Activated CD8-positive, alpha-beta T cell treated with anti-CD3 and anti-CD28 coated beads for 36 hours (primary cell): ENCODE results near the gene PDIA2. TPM values are rescaled to one million over a fixed set of nuclear protein-coding genes. Genes with fewer than 3 reads are reported as not detected.

Experiments used
- ATAC-seq: fragments of 200-7000 bp; cut with Tn5 transposase; one replicate; pipeline ENCODE4 v1.10.0; 2021; ENCODE audit warnings: mild to moderate bottlenecking, moderate library complexity
- CTCF ChIA-PET: fragments of 350-600 bp; sonication (Branson Sonifier 250); formaldehyde crosslinking; loops from one replicate; lab custom pipeline; 2021; ENCODE audit warnings: antibody characterized with exemption; lab: Charles Lee
- POLR2A ChIA-PET: fragments of 350-600 bp; sonication (Branson Sonifier 250); formaldehyde crosslinking; loops from one replicate; lab custom pipeline; 2021; ENCODE audit warnings: antibody characterized with exemption; lab: Charles Lee
- DNase-seq: peaks from one replicate; pipeline ENCODE4 v3.0.0-alpha.2; 2020
- H3K27ac Mint-ChIP-seq: one replicate; pipeline ENCODE4 v1.8.0; 2021; ENCODE audit warnings: mild to moderate bottlenecking, mixed read lengths
- H3K27me3 Mint-ChIP-seq: one replicate; pipeline ENCODE4 v1.8.0; 2021; ENCODE audit warnings: mixed read lengths
- H3K36me3 Mint-ChIP-seq: one replicate; pipeline ENCODE4 v1.8.0; 2021; ENCODE audit warnings: low read depth, mixed read lengths
- H3K4me1 Mint-ChIP-seq: one replicate; pipeline ENCODE4 v1.8.0; 2021; ENCODE audit warnings: low read depth, mixed read lengths
- H3K4me3 Mint-ChIP-seq: one replicate; pipeline ENCODE4 v1.8.0; 2021; ENCODE audit warnings: mild to moderate bottlenecking, moderate library complexity, mixed read lengths
- H3K9me3 Mint-ChIP-seq: one replicate; pipeline ENCODE4 v1.8.0; 2021; ENCODE audit warnings: mixed read lengths
- CTCF ChIP-seq: fragments of 200-600 bp; IDR thresholded peaks from one replicate; pipeline ENCODE4 v1.8.0; 2022; ENCODE audit warnings: antibody characterized with exemption, mild to moderate bottlenecking
- intact Hi-C: fragments of 100-400 bp; cut with micrococcal nuclease; formaldehyde crosslinking; loops from one replicate; pipeline ENCODE4 v1.10.0; 2022
- total RNA-seq, 2 experiments: library from RNA; stranded (reverse); gene quantifications; one replicate each; pipeline ENCODE4 v1.2.3, GENCODE V29; 2021

The PDIA2 gene
- total RNA-seq, 2 experiments from 2014 or later: not detected

GRCh38 chr16:270381-271255, 12.3 kb upstream of the PDIA2 start:
- no peak for ATAC-seq
- intact Hi-C loops: no loop called here
- ChIA-PET POLR2A (no interaction called here), CTCF (no interaction called here)
- no peak for TF ChIP-seq CTCF
- DNase-seq: no peak
- Mint-ChIP-seq H3K4me3 (no peak overlapping the region), H3K27me3 (peaks cover 11% of the 10 kb centered on the region), H3K27ac (no peak overlapping the region), H3K36me3 (no peaks in the 10 kb centered on the region), H3K4me1 (no peaks in the 10 kb centered on the region), H3K9me3 (no peaks in the 10 kb centered on the region)

- no peak overlapping the region for H3K27ac Mint-ChIP-seq
- ATAC-seq: no peak
- intact Hi-C loops: no loop called here
Observed at GRCh38 chr16:272633-273546, 10.1 kb upstream of the PDIA2 start.

GRCh38 chr16:273547-274421, 9.2 kb upstream of the PDIA2 start:
- TF ChIP-seq CTCF: no peak
- ChIA-PET CTCF (no interaction called here), POLR2A (no interaction called here)
- Mint-ChIP-seq H3K36me3 (no peaks in the 10 kb centered on the region), H3K27me3 (peaks cover 18% of the 10 kb centered on the region), H3K4me3 (no peak overlapping the region), H3K4me1 (peaks cover 4% of the 10 kb centered on the region), H3K9me3 (no peaks in the 10 kb centered on the region), H3K27ac (no peak overlapping the region)
- intact Hi-C loops: no loop called here
- DNase-seq: no peak
- ATAC-seq: no peak

More at GRCh38 chr16:272633-273546, 10.1 kb upstream of the PDIA2 start:
- Mint-ChIP-seq H3K36me3 (no peaks in the 10 kb centered on the region), H3K9me3 (no peaks in the 10 kb centered on the region), H3K4me3 (no peak overlapping the region), H3K27me3 (peaks cover 18% of the 10 kb centered on the region), H3K4me1 (peaks cover 3% of the 10 kb centered on the region)
- ChIA-PET POLR2A (no interaction called here), CTCF (no interaction called here)
- DNase-seq: no peak
- no peak for TF ChIP-seq CTCF

GRCh38 chr16:275041-275641, 7.8 kb upstream of the PDIA2 start:
- DNase-seq (peak; percentile 19), ATAC-seq (peak; percentile 24)
- Mint-ChIP-seq H3K9me3 (no peaks in the 10 kb centered on the region), H3K4me3 (peak overlapping the region; percentile 21), H3K4me1 (peaks cover 8% of the 10 kb centered on the region), H3K36me3 (no peaks in the 10 kb centered on the region), H3K27me3 (peaks cover 21% of the 10 kb centered on the region), H3K27ac (no peak overlapping the region)
- POLR2A ChIA-PET: no interaction called here
- intact Hi-C loops: no loop called here
- CTCF ChIA-PET: no interaction called here
- no peak for TF ChIP-seq CTCF
